T-helper 2 cell treated with Interferon-gamma antibody and Interleukin-4, amounts not matched to agents 5 μg/mL and 100 μg/mL, for 36 hours (primary cell): ENCODE results near the gene FANCF.
A peak's percentile ranks its signal among the peaks of the same experiment; 100 is the strongest.

Source experiments
- DNase-seq: peaks from one replicate; pipeline ENCODE4 v3.0.0; 2021; ENCODE audit warnings: low spot score
- H3K27ac Mint-ChIP-seq: one replicate; pipeline ENCODE4 v1.8.0; 2021; ENCODE audit warnings: mild to moderate bottlenecking, mixed read lengths
- H3K27me3 Mint-ChIP-seq: one replicate; pipeline ENCODE4 v1.8.0; 2021; ENCODE audit warnings: low read depth, mixed read lengths
- H3K36me3 Mint-ChIP-seq: one replicate; pipeline ENCODE4 v1.8.0; 2021; ENCODE audit warnings: low read depth, mixed read lengths
- H3K4me1 Mint-ChIP-seq: one replicate; pipeline ENCODE4 v1.8.0; 2021; ENCODE audit warnings: low read depth, mixed read lengths
- H3K4me3 Mint-ChIP-seq: one replicate; pipeline ENCODE4 v1.8.0; 2022; ENCODE audit warnings: mild to moderate bottlenecking, moderate library complexity, mixed read lengths
- H3K9me3 Mint-ChIP-seq: one replicate; pipeline ENCODE4 v1.8.0; 2021; ENCODE audit warnings: mixed read lengths

The FANCF gene

GRCh38 chr11:22640862-22641261 lies 15.2 kb upstream of the FANCF start:
- Mint-ChIP-seq H3K9me3 (no peaks in the 10 kb centered on the region), H3K4me3 (no peak overlapping the region), H3K4me1 (no peaks in the 10 kb centered on the region), H3K27me3 (peaks cover 2% of the 10 kb centered on the region), H3K36me3 (no peaks in the 10 kb centered on the region), H3K27ac (no peak overlapping the region)
- no peak for DNase-seq

- no peak overlapping the region for H3K4me3 Mint-ChIP-seq
- no peak for DNase-seq
- H3K4me1 Mint-ChIP-seq: no peaks in the 10 kb centered on the region
- H3K27me3 Mint-ChIP-seq: peaks cover 3% of the 10 kb centered on the region
- H3K36me3 Mint-ChIP-seq: no peaks in the 10 kb centered on the region
- no peaks in the 10 kb centered on the region for H3K9me3 Mint-ChIP-seq
- H3K27ac Mint-ChIP-seq: no peak overlapping the region
Observed at GRCh38 chr11:22635689-22636088, 10.1 kb upstream of the FANCF start.

GRCh38 chr11:22634897-22635629 lies 9.4 kb upstream of the FANCF start:
- Mint-ChIP-seq H3K27me3 (peaks cover 3% of the 10 kb centered on the region), H3K27ac (no peak overlapping the region), H3K9me3 (no peaks in the 10 kb centered on the region), H3K36me3 (no peaks in the 10 kb centered on the region), H3K4me1 (no peaks in the 10 kb centered on the region), H3K4me3 (no peak overlapping the region)
- no peak for DNase-seq

- Mint-ChIP-seq H3K4me1 (no peaks in the 10 kb centered on the region), H3K4me3 (no peak overlapping the region), H3K27ac (no peak overlapping the region)
Observed at GRCh38 chr11:22633354-22633902, 7.8 kb upstream of the FANCF start.

GRCh38 chr11:22627421-22627820 lies 1.8 kb upstream of the FANCF start:
- no peak for DNase-seq
- peaks cover 19% of the 10 kb centered on the region for H3K4me1 Mint-ChIP-seq
- H3K27me3 Mint-ChIP-seq: peaks cover 3% of the 10 kb centered on the region
- no peak overlapping the region for H3K4me3 Mint-ChIP-seq
- H3K36me3 Mint-ChIP-seq: peaks cover 14% of the 10 kb centered on the region
- H3K9me3 Mint-ChIP-seq: no peaks in the 10 kb centered on the region
- H3K27ac Mint-ChIP-seq: no peak overlapping the region

More at GRCh38 chr11:22633354-22633902, 7.8 kb upstream of the FANCF start:
- Mint-ChIP-seq H3K27me3 (peaks cover 3% of the 10 kb centered on the region), H3K9me3 (no peaks in the 10 kb centered on the region), H3K36me3 (no peaks in the 10 kb centered on the region)
- DNase-seq: no peak

GRCh38 chr11:22626573-22627239 lies 1.1 kb upstream of the FANCF start:
- Mint-ChIP-seq H3K27me3 (no peaks in the 10 kb centered on the region), H3K36me3 (peaks cover 16% of the 10 kb centered on the region), H3K9me3 (no peaks in the 10 kb centered on the region)

GRCh38 chr11:22624742-22625447 lies 728 bp downstream of the FANCF start:
- Mint-ChIP-seq H3K4me1 (peaks cover 26% of the 10 kb centered on the region), H3K36me3 (peaks cover 22% of the 10 kb centered on the region), H3K9me3 (no peaks in the 10 kb centered on the region), H3K27me3 (no peaks in the 10 kb centered on the region), H3K27ac (peak overlapping the region; percentile 96), H3K4me3 (peak overlapping the region; percentile 99)
- DNase-seq: peak; percentile 59

More at GRCh38 chr11:22626573-22627239, 1.1 kb upstream of the FANCF start:
- Mint-ChIP-seq H3K4me1 (peaks cover 23% of the 10 kb centered on the region), H3K4me3 (peak overlapping the region; percentile 99), H3K27ac (peak overlapping the region; percentile 96)
- DNase-seq: no peak

- peaks cover 8% of the 10 kb centered on the region for H3K27me3 Mint-ChIP-seq
- peaks cover 9% of the 10 kb centered on the region for H3K4me1 Mint-ChIP-seq
- no peaks in the 10 kb centered on the region for H3K9me3 Mint-ChIP-seq
- H3K27ac Mint-ChIP-seq: no peak overlapping the region
- no peak for DNase-seq
- peaks cover 14% of the 10 kb centered on the region for H3K36me3 Mint-ChIP-seq
- no peak overlapping the region for H3K4me3 Mint-ChIP-seq
Observed at GRCh38 chr11:22617868-22618267, 7.8 kb downstream of the FANCF start.

GRCh38 chr11:22603933-22604332 lies 21.7 kb downstream of the FANCF start:
- H3K4me1 Mint-ChIP-seq: no peaks in the 10 kb centered on the region
- H3K36me3 Mint-ChIP-seq: no peaks in the 10 kb centered on the region
- no peak for DNase-seq
- no peaks in the 10 kb centered on the region for H3K27me3 Mint-ChIP-seq
- H3K9me3 Mint-ChIP-seq: no peaks in the 10 kb centered on the region
- H3K4me3 Mint-ChIP-seq: no peak overlapping the region
- H3K27ac Mint-ChIP-seq: no peak overlapping the region

GRCh38 chr11:22602504-22602903 lies 23.1 kb downstream of the FANCF start:
- Mint-ChIP-seq H3K27ac (no peak overlapping the region), H3K36me3 (no peaks in the 10 kb centered on the region), H3K4me3 (no peak overlapping the region), H3K4me1 (no peaks in the 10 kb centered on the region), H3K9me3 (no peaks in the 10 kb centered on the region), H3K27me3 (no peaks in the 10 kb centered on the region)
- DNase-seq: no peak

- Mint-ChIP-seq H3K4me3 (no peak overlapping the region), H3K9me3 (no peaks in the 10 kb centered on the region), H3K4me1 (no peaks in the 10 kb centered on the region), H3K27me3 (no peaks in the 10 kb centered on the region), H3K36me3 (no peaks in the 10 kb centered on the region), H3K27ac (no peak overlapping the region)
- DNase-seq: no peak
Observed at GRCh38 chr11:22599458-22599857, 26.2 kb downstream of the FANCF start.

- H3K4me1 Mint-ChIP-seq: no peaks in the 10 kb centered on the region
- no peak overlapping the region for H3K27ac Mint-ChIP-seq
- no peaks in the 10 kb centered on the region for H3K27me3 Mint-ChIP-seq
- H3K9me3 Mint-ChIP-seq: no peaks in the 10 kb centered on the region
- no peak for DNase-seq
- H3K4me3 Mint-ChIP-seq: no peak overlapping the region
- no peaks in the 10 kb centered on the region for H3K36me3 Mint-ChIP-seq
Observed at GRCh38 chr11:22597062-22597461, 28.6 kb downstream of the FANCF start.

- Mint-ChIP-seq H3K27me3 (no peaks in the 10 kb centered on the region), H3K9me3 (no peaks in the 10 kb centered on the region), H3K36me3 (no peaks in the 10 kb centered on the region), H3K4me1 (no peaks in the 10 kb centered on the region), H3K4me3 (no peak overlapping the region), H3K27ac (no peak overlapping the region)
- DNase-seq: no peak
Observed at GRCh38 chr11:22584976-22585375, 40.6 kb downstream of the FANCF start.

GRCh38 chr11:22583963-22584492 lies 41.6 kb downstream of the FANCF start:
- DNase-seq: no peak
- Mint-ChIP-seq H3K4me3 (no peak overlapping the region), H3K9me3 (no peaks in the 10 kb centered on the region), H3K27ac (no peak overlapping the region), H3K4me1 (no peaks in the 10 kb centered on the region), H3K36me3 (no peaks in the 10 kb centered on the region), H3K27me3 (no peaks in the 10 kb centered on the region)
